ACC112 (cell line): Measurements from ENCODE around the gene POP4.

Experiments used
- H2AFZ ChIP-seq: fragments of 200-600 bp; sonication (generic); one replicate; pipeline ENCODE4 v1.6.0; 2017; ENCODE audit warnings: antibody characterized with exemption, low read length; ENCODE audit not compliant: unreplicated experiment
- H3K27ac ChIP-seq: fragments of 200-600 bp; sonication (generic); 2 replicates; pipeline ENCODE4 v1.5.1; 2014; ENCODE audit warnings: low read depth, mild to moderate bottlenecking, antibody characterized with exemption, low read length, moderate library complexity
- H3K27me3 ChIP-seq: fragments of 200-600 bp; sonication (generic); 2 replicates; pipeline ENCODE4 v1.6.1; 2014; ENCODE audit warnings: mild to moderate bottlenecking, antibody characterized with exemption, low read length, moderate library complexity, mixed read lengths; ENCODE audit not compliant: insufficient read depth
- H3K36me3 ChIP-seq: fragments of 200-600 bp; sonication (generic); 2 replicates; pipeline ENCODE4 v1.6.1; 2016; ENCODE audit warnings: mild to moderate bottlenecking, antibody characterized with exemption, low read length, moderate library complexity, mixed read lengths; ENCODE audit not compliant: insufficient read depth
- H3K4me1 ChIP-seq: fragments of 200-600 bp; sonication (generic); one replicate; pipeline ENCODE4 v1.6.1; 2016; ENCODE audit warnings: low read length, mixed read lengths; ENCODE audit not compliant: insufficient read depth, unreplicated experiment, control insufficient read depth
- H3K4me3 ChIP-seq: fragments of 200-600 bp; sonication (generic); 2 replicates; pipeline ENCODE4 v1.5.1; 2014; ENCODE audit warnings: mild to moderate bottlenecking, low read depth, low read length
- H3K79me2 ChIP-seq: fragments of 200-600 bp; sonication (generic); one replicate; pipeline ENCODE4 v1.6.0; 2016; ENCODE audit warnings: low read length; ENCODE audit not compliant: control insufficient read depth, unreplicated experiment, insufficient read depth

The POP4 gene

DNA sequence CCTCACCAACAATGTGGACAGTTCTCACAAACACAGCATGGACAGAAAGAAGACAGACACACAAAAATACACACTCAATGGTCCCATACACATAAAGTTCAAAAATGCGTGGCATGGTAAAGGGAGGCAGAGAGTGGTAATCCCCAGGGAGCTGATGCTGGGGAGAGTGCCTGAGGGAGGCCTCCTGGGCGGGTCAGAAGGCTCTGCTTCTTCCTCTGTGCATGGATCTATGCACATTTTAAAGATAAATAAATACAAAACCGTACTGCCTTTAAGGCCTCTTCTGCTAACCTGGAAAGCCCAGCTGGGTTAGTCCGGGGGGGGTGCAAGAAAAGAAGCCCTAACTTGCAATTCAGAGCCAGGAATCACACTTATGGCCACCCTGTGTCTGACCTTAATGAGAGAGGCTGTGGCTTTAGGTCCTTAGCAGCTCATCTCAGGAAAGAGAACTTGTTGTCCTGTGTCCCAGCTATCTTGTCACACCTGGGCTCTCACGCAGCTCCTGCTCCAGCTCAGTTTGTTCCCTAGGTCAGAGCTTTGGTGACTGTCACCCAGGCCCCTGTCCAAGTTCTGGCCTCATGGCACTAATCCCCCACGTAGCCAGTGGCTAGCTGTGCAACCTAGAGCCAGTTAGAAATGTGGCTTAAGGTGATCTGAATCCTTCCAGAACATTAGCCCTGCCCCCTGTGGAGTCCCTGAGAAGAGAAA lies 28.5 kb downstream of the POP4 start:
- Histone ChIP-seq H2AFZ (no peak overlapping the region), H3K27ac (no peak overlapping the region), H3K36me3 (no peaks in the 10 kb centered on the region), H3K4me1 (no peaks in the 10 kb centered on the region), H3K79me2 (no peaks in the 10 kb centered on the region), H3K27me3 (no peaks in the 10 kb centered on the region), H3K4me3 (no peak overlapping the region)

DNA sequence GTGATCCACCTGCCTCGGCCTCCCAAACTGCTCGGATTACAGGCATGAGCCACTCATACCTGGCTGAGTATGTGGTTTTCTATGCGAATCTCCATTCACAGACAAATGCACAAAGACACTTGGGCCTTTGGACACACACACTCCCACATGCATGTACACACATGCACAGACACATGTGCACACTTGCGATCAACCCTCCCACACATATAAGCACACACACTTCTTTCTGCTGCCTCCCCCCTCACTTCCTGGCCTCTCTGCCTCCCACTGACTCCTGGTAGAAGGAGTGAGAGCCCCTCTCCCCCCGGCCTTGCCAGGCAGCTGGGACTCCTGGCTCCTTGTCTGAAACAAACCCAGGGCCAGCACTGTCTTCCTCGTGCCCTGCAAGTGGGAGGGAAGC lies 29.9 kb downstream of the POP4 start:
- H3K27me3 ChIP-seq, result no peaks in the 10 kb centered on the region
- no peaks in the 10 kb centered on the region for H3K79me2 ChIP-seq
- no peak overlapping the region for H3K27ac ChIP-seq
- H3K4me3 ChIP-seq, result no peak overlapping the region
- no peak overlapping the region for H2AFZ ChIP-seq
- no peaks in the 10 kb centered on the region for H3K4me1 ChIP-seq
- no peaks in the 10 kb centered on the region for H3K36me3 ChIP-seq

DNA sequence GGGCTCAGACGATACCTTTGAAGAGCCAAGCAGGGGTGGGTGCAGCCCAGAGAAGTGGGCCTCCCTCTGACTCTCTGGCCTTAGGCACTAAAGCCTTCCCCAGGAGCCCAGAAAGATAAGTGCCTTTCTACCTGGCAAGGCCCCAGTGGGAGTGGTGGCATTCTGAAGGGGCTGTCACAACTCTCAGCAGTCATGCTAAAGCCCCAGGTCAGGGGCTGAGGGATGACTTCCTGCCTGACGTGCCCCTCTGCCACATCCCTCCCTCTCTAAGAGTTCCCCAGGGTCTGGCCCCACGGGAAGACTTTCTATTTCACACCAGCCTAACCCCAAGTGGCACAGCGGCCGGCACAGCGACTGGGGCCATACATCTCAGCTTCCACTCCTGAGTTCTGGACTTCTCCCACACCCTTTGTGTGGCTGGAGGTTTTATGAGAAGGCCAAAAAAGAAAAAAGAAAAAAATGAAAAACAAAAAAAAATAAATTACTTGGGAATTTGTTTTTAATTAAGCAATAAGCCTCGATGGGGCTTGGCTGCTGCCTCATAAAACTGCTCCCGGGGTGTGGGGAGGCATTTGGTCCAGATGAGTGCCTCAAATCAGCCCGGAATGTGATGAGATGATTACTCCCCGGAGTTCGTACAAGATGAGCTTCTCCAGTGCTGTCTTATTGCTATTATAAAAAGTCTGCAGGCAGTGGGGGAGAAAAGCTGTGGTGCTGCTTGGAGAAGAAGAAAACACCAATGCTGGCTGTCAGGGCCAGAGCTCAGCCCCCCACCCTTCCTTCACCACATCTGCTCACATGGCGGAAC lies 30.7 kb downstream of the POP4 start:
- Histone ChIP-seq H3K4me3 (no peak overlapping the region), H3K27ac (no peak overlapping the region), H3K36me3 (no peaks in the 10 kb centered on the region), H3K79me2 (no peaks in the 10 kb centered on the region), H3K27me3 (no peaks in the 10 kb centered on the region), H2AFZ (no peak overlapping the region), H3K4me1 (no peaks in the 10 kb centered on the region)

DNA sequence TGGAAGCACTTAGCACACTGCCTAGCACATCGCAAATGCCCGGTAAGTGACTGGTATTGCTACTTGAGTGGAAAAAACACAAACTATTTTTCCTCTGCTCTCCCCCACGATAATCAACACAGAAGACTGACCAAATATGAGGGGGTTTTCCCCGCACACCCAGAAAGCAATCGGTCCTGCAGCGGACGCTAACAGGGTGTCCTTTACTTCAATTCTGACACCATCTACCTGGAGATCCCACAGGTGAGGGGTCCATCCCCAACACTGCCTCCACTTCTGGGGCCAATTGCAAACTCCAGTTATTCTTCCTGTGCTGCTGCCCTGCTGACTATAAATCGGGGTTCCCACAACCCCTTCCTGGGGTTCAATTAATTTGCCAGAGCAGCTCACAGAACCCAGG lies 33.0 kb downstream of the POP4 start:
- Histone ChIP-seq H3K4me3 (no peak overlapping the region), H3K27me3 (no peaks in the 10 kb centered on the region), H3K27ac (no peak overlapping the region), H3K79me2 (no peaks in the 10 kb centered on the region), H3K4me1 (no peaks in the 10 kb centered on the region), H2AFZ (no peak overlapping the region), H3K36me3 (no peaks in the 10 kb centered on the region)

DNA sequence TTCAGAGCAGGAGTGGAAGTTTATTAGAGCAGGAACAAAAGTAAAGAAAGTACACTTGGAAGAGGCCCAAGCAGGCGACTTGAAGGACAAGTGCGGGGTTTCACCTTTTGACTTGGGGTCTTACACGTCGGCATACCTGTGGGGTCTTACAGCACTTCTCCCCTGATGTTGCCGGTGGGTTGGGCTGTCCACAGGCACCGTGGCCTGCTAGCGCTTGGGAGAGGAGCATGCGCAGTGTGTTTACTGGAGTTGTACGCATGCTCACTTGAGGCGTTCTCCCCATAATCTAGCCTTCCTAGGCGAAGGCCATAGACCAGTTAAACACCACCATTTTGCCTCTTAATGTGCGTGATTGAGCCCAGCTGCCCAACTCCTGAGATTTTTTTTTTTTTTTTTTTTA lies 34.1 kb downstream of the POP4 start:
- Histone ChIP-seq H3K36me3 (no peaks in the 10 kb centered on the region), H3K4me3 (no peak overlapping the region), H2AFZ (no peak overlapping the region), H3K4me1 (peaks cover 2% of the 10 kb centered on the region), H3K27me3 (no peaks in the 10 kb centered on the region), H3K79me2 (no peaks in the 10 kb centered on the region), H3K27ac (no peak overlapping the region)

DNA sequence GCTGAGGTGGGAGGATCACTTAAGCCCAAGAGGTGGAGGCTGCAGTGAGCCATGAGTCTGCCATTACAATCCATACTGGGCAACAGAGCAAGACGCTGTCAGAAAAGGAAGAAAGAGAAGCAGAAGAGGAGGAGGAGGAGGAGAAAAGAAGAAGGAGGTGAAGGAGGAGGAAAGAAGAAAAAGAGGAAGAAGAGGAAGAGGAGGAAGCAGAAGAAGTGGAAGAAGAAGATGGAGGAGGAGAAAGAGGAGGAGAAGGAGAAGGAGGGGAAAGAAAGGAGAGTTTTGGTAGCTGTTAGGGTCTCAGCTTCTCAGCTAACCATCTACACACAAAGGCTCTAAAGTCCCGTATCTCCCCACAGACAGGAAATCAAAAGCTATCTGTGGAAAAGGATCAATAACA lies 35.5 kb downstream of the POP4 start:
- H3K4me3 ChIP-seq, result no peak overlapping the region
- no peak overlapping the region for H3K27ac ChIP-seq
- H3K79me2 ChIP-seq, result no peaks in the 10 kb centered on the region
- no peak overlapping the region for H2AFZ ChIP-seq
- H3K27me3 ChIP-seq, result no peaks in the 10 kb centered on the region
- H3K36me3 ChIP-seq, result no peaks in the 10 kb centered on the region
- peaks cover 12% of the 10 kb centered on the region for H3K4me1 ChIP-seq

DNA sequence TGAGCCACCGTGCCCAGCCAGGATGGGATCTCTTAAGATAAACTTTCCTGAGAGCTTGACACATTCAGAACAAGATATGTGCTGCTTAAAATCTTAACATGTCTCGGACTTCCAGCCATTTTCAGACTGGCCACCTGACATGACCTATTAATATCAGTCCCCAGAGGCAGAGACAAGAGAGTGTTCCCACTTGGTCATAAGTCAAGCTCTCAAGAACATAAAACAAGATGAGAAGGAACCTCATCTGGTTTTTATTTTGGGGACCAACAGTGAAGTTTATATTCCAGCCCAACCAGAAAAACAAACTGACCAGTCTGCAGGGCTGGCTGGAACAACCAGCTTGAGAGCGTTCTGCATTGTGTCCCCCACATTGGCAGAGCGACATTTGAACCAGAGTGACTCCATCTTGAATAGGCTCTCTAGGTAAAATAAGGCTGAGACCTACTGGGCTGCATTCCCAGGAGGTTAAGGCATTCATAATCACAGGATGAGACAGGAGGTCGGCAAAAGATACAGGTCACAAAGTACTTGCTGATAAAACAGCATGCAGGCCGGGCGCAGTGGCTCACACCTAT lies 37.4 kb downstream of the POP4 start:
- Histone ChIP-seq H3K79me2 (no peaks in the 10 kb centered on the region), H3K27ac (no peak overlapping the region), H3K36me3 (no peaks in the 10 kb centered on the region), H3K4me1 (peaks cover 12% of the 10 kb centered on the region), H2AFZ (no peak overlapping the region), H3K27me3 (no peaks in the 10 kb centered on the region), H3K4me3 (no peak overlapping the region)

DNA sequence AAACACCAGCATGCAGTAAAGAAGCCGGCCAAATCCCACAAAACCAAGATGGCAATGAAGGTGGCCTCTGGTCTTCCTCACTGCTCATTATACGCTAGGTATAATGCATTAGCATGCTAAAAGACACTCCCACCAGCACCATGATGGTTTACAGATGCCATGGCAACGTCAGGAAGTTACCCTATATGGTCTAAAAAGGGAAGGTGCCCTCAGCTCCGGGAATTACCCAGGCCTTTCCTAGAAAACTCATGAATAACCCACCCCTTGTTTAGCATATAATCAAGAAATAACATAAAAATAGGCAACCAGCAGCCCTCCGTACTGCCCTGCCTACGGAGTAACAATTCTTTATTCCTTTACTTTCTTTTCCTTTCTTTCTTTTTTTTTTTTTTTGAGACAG lies 38.1 kb downstream of the POP4 start:
- Histone ChIP-seq H3K27me3 (no peaks in the 10 kb centered on the region), H2AFZ (no peak overlapping the region), H3K27ac (no peak overlapping the region), H3K4me1 (peaks cover 12% of the 10 kb centered on the region), H3K36me3 (no peaks in the 10 kb centered on the region), H3K4me3 (no peak overlapping the region), H3K79me2 (no peaks in the 10 kb centered on the region)

DNA sequence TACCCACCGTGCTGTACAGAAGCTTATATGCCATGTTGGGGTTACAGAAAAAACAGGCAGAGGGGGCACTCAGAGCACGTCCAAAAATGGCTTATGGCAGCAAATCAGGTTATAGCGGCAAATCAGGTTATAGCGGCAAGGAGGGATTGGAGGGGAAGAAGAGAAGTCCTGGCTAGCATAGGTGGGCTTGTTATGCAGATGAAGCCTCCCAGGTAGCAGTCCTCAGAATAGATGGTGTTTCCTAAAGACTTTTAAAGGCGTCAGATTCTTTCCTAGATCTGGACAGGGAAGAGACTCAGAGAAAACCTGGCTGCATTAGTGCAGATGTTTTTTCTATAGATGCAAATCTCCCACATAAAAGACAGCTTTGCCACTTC lies 39.4 kb downstream of the POP4 start:
- H3K79me2 ChIP-seq, result no peaks in the 10 kb centered on the region
- peak overlapping the region; percentile 56 for H3K4me3 ChIP-seq
- H3K4me1 ChIP-seq, result peaks cover 12% of the 10 kb centered on the region
- H2AFZ ChIP-seq, result no peak overlapping the region
- no peaks in the 10 kb centered on the region for H3K36me3 ChIP-seq
- no peaks in the 10 kb centered on the region for H3K27me3 ChIP-seq
- no peak overlapping the region for H3K27ac ChIP-seq

DNA sequence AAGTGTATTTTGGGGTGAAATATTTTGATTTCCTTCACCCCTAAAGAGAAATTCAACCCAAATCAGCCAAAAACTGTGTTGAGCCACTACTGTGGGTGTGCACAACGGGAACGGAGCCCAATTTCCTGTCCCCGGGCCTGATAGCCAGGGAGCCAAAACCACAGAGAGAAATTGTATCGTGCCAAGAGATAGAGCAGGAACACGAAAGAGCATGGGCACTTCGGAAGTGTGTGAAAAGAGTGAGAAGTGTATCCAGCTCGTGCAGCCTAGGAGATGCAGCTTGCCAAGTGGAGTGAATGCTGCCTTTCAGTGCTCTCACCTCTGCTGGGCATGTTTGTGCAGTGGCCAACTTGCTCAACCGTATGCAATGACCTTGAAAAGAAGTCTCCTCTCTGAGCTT lies 39.8 kb downstream of the POP4 start:
- Histone ChIP-seq H3K27me3 (no peaks in the 10 kb centered on the region), H3K4me3 (peak overlapping the region; percentile 56), H3K79me2 (no peaks in the 10 kb centered on the region), H3K4me1 (peaks cover 12% of the 10 kb centered on the region), H3K36me3 (no peaks in the 10 kb centered on the region), H3K27ac (no peak overlapping the region), H2AFZ (peak overlapping the region; percentile 46)
